IPS DF 19.7 (cell line): ENCODE results near the gene TTC19.

ENCODE experiments used
- DNase-seq: peaks from one replicate; pipeline ENCODE4 v3.0.0-alpha.2; 2013; ENCODE audit warnings: low read depth, low spot score

TTC19 gene, protein sequence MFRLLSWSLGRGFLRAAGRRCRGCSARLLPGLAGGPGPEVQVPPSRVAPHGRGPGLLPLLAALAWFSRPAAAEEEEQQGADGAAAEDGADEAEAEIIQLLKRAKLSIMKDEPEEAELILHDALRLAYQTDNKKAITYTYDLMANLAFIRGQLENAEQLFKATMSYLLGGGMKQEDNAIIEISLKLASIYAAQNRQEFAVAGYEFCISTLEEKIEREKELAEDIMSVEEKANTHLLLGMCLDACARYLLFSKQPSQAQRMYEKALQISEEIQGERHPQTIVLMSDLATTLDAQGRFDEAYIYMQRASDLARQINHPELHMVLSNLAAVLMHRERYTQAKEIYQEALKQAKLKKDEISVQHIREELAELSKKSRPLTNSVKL

DNA sequence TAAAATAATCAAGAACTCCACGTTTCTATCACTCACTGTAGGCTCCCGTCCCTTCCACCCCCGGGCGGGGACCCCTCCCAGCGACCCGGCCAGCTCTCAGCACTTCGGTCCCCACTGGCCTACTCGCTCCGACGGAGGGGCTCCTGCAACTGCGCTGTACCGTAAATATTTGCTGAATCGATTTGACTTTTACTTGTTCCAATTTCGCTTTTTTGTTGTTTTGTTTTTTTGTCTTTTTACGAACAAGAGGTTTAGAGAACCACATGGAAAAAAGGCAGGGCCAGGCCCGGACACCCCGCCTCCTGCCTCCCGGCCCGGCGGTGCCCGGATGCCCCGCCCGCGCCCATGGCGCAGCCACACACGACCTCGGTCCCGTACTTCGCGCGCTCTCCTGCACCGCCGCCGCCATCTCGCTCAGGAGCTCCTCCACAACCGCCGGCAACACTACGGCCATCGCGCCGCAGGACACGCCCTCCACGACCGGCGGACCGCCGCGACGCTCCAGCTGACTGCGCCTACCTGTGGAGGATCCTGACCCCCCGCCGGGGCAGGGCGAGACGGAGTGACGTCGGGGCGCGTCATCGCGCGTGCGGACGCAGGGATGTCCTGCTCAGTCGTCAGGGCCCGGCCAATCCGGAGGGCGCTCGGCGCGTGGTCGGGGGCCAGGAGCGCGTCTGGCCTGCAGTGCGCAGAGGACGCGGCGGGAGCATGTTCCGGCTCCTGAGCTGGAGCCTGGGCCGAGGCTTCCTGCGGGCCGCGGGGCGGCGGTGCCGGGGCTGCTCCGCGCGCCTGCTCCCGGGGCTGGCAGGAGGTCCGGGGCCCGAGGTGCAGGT, at the start of gene TTC19, which contains the start of gene ZSWIM7:
Gene TTC19, plus strand, starts transcription at position 684 of the 833 bp plus-strand sequence. Its CDS starts 25 bp downstream, at position 709.
Gene ZSWIM7, minus strand, starts transcription at position 564 of the 833 bp plus-strand sequence. Its CDS starts 110 bp downstream, at position 454.
- peak; percentile 82 for DNase-seq

DNA sequence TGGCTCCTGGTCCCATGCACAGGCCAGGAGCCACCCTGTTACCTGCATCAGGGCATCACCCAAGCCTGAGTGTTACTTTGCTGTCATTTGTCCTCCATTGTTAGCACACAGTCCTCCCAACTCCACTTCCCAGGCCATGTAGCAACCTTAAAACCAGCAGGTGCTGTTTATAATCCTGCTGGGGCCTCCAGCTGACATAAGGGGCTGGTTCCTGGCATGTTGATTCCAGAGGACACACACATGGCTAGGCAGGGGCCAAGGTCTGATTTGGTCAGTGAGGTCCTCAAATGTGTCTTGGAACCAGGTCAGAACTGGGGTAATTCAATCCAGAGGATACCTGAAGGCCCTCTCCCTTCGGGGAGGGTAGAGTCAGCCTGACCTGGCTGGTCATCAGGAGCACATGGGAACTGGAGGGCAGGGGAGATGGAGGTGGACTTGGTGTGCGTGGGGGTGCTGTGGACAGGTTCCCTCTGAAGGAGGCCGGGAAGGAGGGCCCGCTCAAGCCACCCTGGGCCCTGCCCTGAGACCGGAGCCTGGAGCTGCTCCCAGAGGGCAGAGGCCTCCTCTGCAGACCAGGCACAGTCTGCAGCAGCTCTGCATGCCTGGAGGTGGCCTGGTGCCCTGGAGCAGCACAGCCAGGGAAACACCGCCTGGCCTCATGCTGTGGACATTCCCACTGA, 48.1 kb upstream of the TTC19 start:
- DNase-seq = no peak

GRCh38 chr17:15952048-15952532, 47.5 kb upstream of the TTC19 start:
- no peak for DNase-seq

GRCh38 chr17:15952916-15953790, 46.5 kb upstream of the TTC19 start:
- no peak for DNase-seq

GRCh38 chr17:15954222-15954621, 45.4 kb upstream of the TTC19 start:
- no peak for DNase-seq

DNA sequence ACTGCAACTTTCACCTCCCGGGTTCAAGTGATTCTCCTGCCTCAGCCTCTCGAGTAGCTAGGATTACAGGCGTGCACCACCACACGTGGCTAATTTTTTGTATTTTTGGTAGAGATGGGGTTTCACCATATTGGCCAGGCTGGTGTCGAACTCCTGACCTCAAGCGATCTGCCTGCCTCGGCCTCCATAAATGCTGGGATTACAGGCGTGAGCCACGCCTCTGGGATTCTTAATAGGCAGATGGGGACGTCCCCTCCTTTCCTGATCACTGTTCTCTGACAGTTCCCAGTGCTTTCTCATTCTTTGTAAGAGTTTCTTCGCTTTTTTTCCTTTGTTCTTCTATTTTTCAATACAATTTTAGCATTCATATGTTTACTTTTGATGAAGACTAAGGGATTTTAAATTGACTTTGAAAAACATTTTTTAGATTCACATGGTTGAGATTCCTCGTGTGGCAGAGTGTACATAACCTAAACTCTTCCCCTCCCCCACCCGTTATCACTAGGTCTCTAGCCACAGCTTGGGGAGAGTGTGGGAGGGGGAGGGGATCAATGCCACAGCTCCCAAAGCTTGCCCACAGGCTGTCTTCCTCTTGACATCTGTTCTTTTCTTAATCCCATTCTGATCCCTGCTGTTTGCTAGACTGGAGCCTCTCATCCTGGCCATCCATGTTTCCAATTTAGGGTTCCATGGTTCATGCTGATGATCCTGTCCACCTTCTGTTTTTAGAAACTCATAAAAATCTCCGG, 43.7 kb upstream of the TTC19 start:
- DNase-seq = no peak

DNA sequence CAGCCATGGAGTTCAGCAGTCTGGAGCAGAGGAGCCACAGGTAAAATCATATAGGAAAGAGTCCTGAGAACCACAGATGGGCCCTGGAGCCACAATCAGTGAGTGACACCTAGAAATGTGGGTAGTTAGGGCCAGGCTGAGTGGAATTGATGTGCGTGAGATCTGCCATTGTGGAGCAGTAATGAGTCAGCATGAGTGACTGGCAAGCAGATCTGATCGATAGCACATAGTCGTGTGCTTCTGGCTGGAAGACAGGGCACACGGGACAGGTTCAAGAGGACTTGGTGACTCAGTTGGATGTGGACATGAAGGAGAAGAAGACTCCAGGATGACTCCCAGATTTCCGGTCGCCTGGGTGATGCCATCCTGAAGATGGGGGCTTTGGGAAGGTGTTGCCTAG, 42.4 kb upstream of the TTC19 start:
- DNase-seq = no peak

DNA sequence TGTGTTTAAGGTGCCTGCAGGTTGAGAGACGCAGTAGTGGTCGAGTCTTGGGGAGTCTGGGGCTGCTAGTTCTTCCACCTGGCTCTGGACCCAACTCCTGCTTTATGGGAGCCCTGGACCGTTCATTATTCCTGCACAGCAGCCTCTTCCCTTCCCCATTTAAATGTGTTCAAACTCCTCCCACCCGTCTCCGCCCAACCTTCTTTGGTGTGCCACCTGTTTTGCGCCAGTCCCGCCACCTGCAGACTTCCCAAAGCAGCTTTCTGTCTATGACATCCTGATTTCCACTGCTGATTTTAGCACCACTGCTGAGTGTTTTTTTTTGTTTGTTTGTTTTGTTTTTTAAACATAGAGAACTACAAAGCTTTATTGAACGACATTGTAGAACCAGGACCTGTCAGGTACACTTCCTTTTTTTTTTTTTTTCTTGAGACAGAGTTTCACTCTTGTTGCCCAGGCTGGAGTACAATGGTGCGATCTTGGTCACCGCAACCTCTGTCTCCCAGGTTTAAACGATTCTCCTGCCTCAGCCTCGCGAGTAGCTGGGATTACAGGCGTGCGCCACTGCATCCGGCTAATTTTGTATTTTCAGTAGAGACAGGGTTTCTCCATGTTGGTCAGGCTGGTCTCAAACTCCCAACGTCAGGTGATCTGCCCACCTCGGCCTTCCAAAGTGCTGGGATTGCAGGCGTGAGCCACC, 41.9 kb upstream of the TTC19 start:
- no peak for DNase-seq

- DNase-seq = no peak
Observed at GRCh38 chr17:15958484-15958854, 41.2 kb upstream of the TTC19 start.

GRCh38 chr17:15963670-15964110, 35.9 kb upstream of the TTC19 start:
- no peak for DNase-seq

- no peak for DNase-seq
Observed at GRCh38 chr17:15965528-15965927, 34.1 kb upstream of the TTC19 start.

- DNase-seq = peak; percentile 84
Observed at GRCh38 chr17:15966183-15966878, 33.3 kb upstream of the TTC19 start.

- DNase-seq = peak; percentile 47
Observed at GRCh38 chr17:15966879-15967248, 32.8 kb upstream of the TTC19 start.

DNA sequence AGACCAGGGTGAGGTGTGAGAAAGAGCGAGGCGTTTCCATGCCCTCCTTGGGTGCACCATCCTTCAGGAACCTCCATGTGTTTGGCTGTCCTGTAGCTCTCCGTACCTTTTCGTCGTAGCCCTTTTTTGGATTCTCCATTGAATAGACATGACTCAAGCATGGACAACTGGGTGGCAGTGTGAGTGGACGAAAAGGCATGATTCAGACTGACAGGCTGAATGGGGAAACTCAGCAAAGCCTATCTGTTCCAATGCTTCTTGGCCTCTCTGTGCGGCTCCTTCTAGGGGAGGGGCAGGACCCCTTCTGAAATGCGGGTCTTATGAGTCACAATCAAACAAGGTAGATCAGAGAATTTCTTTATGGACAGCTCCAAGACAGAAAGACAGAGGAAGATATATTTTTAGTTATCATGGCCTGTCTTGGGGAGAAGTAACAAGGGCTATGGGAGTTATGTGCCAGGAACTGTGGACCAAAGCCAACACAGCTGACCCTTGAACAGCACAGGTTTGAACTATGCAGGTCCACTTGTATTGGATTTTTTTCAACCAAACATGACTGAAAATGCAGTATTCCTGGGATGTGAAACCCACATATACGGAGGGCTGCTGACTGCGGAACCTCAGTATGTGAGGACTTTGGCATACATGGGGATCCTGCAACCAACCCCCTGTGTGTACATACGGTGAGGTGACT, 31.8 kb upstream of the TTC19 start:
- no peak for DNase-seq

DNA sequence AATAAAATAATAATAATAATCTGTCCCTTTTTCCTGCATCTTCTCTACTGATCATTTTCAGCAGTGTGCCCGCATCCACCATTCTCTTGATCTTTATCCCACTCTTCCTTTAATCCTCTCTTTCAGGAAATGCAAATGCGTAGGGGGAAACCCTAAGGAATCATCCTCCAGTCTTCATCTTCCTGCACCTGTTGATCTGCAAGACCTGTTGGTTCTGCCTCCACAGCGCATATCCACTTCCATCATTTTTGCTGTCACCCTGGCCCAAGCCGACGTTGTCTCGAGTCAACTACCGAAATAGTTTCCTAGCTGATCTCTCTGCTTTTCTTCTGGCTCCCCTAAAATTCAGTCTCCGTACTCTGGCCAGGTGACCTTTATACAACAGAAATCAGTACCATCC, 30.2 kb upstream of the TTC19 start:
- DNase-seq = no peak

GRCh38 chr17:15970500-15970899, 29.1 kb upstream of the TTC19 start:
- DNase-seq = no peak

DNA sequence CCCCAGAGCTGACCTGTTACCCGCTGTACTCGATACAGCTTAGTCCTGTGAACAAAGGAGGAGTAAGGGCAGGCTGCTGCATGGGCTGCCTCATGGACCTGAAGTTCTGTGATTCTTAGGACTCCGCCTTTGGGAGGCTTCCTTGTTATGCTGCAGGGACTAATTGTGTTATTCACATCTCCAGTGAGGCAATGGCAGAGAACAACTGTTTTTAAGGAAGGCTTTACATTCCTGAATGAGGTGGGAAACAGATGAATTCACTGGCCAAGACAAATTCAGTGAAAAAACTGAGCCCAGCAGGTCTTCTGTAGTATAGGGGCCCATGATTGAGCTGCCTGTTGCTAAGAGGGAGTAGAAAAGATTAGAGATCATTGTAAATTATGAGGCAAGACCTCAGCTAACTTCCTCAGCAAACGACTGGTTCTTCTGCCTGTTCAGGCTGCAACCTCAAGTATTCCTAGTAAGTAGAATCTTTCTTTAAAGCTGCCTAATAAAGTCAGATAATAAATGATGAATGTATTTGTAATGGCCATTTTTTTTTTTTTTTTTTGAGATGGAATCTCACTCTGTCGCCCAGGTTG, 28.4 kb upstream of the TTC19 start:
- DNase-seq = no peak

DNA sequence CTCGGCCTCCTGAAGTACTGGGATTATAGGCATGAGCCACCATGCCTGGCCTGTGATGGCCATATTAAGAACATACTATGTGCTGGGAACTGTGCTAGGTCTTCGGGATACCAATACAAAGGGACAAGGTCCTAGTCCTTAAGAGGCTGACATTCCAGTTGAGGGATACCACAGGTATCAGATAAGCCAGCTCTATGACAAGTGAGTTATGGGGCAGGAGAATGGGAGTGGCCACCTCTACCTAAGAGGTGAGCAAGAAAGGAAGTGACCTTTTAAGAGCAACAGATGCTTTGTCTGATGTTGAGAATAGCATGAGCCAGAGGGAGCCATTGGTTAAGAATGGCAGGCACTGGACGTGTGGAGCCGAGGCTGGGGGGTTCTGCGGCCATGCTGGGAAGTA, 27.7 kb upstream of the TTC19 start:
- no peak for DNase-seq
